ENCODE results near the gene CRLF2. TPM values are rescaled to one million over a fixed set of nuclear protein-coding genes. Genes with fewer than 3 reads are reported as not detected.

CRLF2 gene
- total and polyA plus RNA-seq, 10 of the 15 experiments (the other 5 are each of a cell fraction or from before 2014, with no cell fraction given) = 2.7 to 7.2 (median 4.5) TPM

- TF ChIP-seq CTCF (IDR thresholded peaks at IDR 0.05 in 2 of 3, conservative IDR thresholded peaks at IDR 0.05 in 1 of 3; ENCODE audit: control insufficient read depth in 2 of 3, extremely low read depth in 1 of 3, insufficient read depth in 1 of 3, low read depth in 3 of 3, low read length in 3 of 3) (no peak), LARP7 (IDR thresholded peaks at IDR 0.05) (no peak), CHD2 (IDR thresholded peaks at IDR 0.05; ENCODE audit: borderline replicate concordance, low read depth, low read length) (peak; percentile 71; the same call in 1 of the 2 replicates), HDGF (IDR thresholded peaks at IDR 0.05) (0 out of 2 replicates have a peak, but pooled peaks have one; percentile 51), MYB (IDR thresholded peaks at IDR 0.05; ENCODE audit: borderline replicate concordance, low read depth, low read length) (peak; percentile 71; the same call in 1 of the 2 replicates), E2F4 (IDR thresholded peaks at IDR 0.05; ENCODE audit: low read depth, low read length) (no peak), HDAC2 (IDR thresholded peaks at IDR 0.05) (no peak), CBFB (IDR thresholded peaks at IDR 0.05; ENCODE audit: low read depth) (no peak), ZNF384 (IDR thresholded peaks at IDR 0.05; ENCODE audit: borderline replicate concordance, low read depth, low read length) (no peak; the same call in 1 of the 2 replicates), RCOR1 (conservative IDR thresholded peaks at IDR 0.05; ENCODE audit: low read depth, low read length) (no peak), E2F8 (IDR thresholded peaks at IDR 0.05; ENCODE audit: low read depth, partially characterized antibody) (no peak), NR2C1 (IDR thresholded peaks at IDR 0.05) (peak; percentile 67; the same call in 1 of the 2 replicates), DPF2 (IDR thresholded peaks at IDR 0.05) (peak; percentile 65), ZNF217 (IDR thresholded peaks at IDR 0.05) (no peak), REST (IDR thresholded peaks at IDR 0.05; ENCODE audit: low read depth, low read length) (no peak), RELA (IDR thresholded peaks at IDR 0.05; ENCODE audit: borderline replicate concordance, partially characterized antibody) (no peak), MEF2A (IDR thresholded peaks at IDR 0.05; ENCODE audit: insufficient read depth, low read depth, low read length) (peak; percentile 53; the same call in 1 of the 2 replicates), ZNF622 (IDR thresholded peaks at IDR 0.05) (no peak)
- TF ChIP-seq, protein P1, sequence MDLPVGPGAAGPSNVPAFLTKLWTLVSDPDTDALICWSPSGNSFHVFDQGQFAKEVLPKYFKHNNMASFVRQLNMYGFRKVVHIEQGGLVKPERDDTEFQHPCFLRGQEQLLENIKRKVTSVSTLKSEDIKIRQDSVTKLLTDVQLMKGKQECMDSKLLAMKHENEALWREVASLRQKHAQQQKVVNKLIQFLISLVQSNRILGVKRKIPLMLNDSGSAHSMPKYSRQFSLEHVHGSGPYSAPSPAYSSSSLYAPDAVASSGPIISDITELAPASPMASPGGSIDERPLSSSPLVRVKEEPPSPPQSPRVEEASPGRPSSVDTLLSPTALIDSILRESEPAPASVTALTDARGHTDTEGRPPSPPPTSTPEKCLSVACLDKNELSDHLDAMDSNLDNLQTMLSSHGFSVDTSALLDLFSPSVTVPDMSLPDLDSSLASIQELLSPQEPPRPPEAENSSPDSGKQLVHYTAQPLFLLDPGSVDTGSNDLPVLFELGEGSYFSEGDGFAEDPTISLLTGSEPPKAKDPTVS (IDR thresholded peaks at IDR 0.05; ENCODE audit: low read depth, low read length) = no peak
Observed at GRCh38 chrX:1212532-1212931, at the start of gene CRLF2 (continued).

All from GM12878 (cell line).